Breast epithelium (tissue), 3 donors: ENCODE data around the gene FAM124A.

Source experiments
- CTCF ChIP-seq, 3 donors: fragments of 450-650 bp; IDR thresholded peaks; one replicate each; pipeline ENCODE4 v1.5.1; 2016 to 2017; ENCODE audit warnings: antibody characterized with exemption in 3 of 3, mild to moderate bottlenecking in 3 of 3, moderate library complexity in 3 of 3
- POLR2AphosphoS5 ChIP-seq, 3 donors: sonication (generic); formaldehyde crosslinking; IDR thresholded peaks; one replicate each; pipeline ENCODE4 v1.6.1; 2017; ENCODE audit warnings: antibody characterized with exemption in 3 of 3

GRCh38 chr13:51287758-51288157, 65.6 kb downstream of the FAM124A start:
- TF ChIP-seq CTCF (IDR thresholded peaks at IDR 0.05), result no peak
- no peak for TF ChIP-seq POLR2AphosphoS5 (IDR thresholded peaks at IDR 0.05)
